ENCODE data around the gene CDADC1.

CDADC1 gene

DNA sequence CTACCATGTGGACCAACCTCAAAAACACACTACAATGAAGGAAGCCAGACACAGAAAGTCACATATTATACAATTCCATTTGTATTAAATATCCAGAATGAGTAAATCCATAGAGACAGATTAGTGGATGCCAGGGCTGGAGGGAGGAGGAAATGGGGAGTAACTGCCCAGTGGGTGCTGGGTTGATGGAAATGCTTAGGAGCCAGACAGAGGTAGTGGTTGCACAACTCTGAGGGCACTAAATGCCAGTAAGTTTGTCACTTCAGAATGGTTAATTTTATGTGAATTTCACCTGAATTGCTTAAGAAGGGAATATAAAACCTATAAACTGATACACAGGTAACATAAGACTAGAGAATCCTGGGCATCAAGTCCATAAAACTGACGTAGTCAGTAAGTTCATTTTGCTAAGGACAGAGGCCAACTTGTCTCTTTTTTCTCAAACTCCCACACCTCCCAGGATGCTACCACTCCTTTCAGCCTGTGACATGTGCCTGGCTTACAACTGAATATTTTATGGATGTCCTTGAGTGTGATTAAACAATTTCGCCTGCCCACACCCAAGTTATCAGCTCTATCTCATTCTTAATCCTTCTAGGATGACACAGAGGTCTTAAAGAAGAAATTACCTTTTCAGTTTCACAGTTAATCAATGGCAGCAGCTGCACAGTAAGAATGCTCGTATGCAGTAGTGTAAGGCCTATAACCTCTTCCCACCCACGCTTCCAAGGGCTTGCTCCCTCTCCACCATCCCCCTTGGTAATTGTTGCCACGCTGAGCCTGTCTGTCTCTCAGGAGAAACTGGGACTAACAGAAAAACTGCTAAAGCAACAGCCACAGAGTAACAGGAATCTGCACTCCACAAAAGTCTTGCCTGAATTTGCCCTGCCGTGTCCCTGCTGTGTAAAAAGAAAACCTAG, 33.5 kb upstream of the CDADC1 start:
- peak overlapping the region; percentile 77 for H2AFZ ChIP-seq (ENCODE audit: low read depth, low read length)
- H3K27me3 ChIP-seq (ENCODE audit: insufficient read depth, low read length, poor library complexity): no peaks in the 10 kb centered on the region
- H3K4me1 ChIP-seq (ENCODE audit: insufficient read depth, low read length): peaks cover 40% of the 10 kb centered on the region
- H3K79me2 ChIP-seq (ENCODE audit: insufficient read depth, low read length): no peaks in the 10 kb centered on the region
- H3K36me3 ChIP-seq (ENCODE audit: insufficient read depth, low read length): no peaks in the 10 kb centered on the region; the same call in 1 of the 2 replicates
- peak overlapping the region in 1 of 2 experiments; percentile 16; a peak in 1 of 4 replicates for H3K4me3 ChIP-seq (ENCODE audit: low read depth in 1 of 2, low read length in 2 of 2)
- no peaks in the 10 kb centered on the region for H4K20me1 ChIP-seq (ENCODE audit: insufficient read depth, low read length)
- TF ChIP-seq EZH2 (IDR thresholded peaks at IDR 0.05; ENCODE audit: borderline replicate concordance, low read depth, low read length, severe bottlenecking): no peak
- TF ChIP-seq, protein P1, sequence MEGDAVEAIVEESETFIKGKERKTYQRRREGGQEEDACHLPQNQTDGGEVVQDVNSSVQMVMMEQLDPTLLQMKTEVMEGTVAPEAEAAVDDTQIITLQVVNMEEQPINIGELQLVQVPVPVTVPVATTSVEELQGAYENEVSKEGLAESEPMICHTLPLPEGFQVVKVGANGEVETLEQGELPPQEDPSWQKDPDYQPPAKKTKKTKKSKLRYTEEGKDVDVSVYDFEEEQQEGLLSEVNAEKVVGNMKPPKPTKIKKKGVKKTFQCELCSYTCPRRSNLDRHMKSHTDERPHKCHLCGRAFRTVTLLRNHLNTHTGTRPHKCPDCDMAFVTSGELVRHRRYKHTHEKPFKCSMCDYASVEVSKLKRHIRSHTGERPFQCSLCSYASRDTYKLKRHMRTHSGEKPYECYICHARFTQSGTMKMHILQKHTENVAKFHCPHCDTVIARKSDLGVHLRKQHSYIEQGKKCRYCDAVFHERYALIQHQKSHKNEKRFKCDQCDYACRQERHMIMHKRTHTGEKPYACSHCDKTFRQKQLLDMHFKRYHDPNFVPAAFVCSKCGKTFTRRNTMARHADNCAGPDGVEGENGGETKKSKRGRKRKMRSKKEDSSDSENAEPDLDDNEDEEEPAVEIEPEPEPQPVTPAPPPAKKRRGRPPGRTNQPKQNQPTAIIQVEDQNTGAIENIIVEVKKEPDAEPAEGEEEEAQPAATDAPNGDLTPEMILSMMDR (IDR thresholded peaks at IDR 0.05; ENCODE audit: borderline replicate concordance, extremely low read depth, low read length, poor library complexity, severe bottlenecking): no peak
- DNase-seq (no peak), ATAC-seq (ENCODE audit: insufficient read depth, low read depth) (peak; percentile 11; the same call in 2 of the 3 replicates)
- H3K9me3 ChIP-seq (ENCODE audit: insufficient read depth, low read length, severe bottlenecking): no peaks in the 10 kb centered on the region
- peak overlapping the region; percentile 52 for H3K9ac ChIP-seq (ENCODE audit: low read depth, low read length)
- H3K4me2 ChIP-seq (ENCODE audit: insufficient read depth, low read length): peak overlapping the region; percentile 54
- H3K27ac ChIP-seq (ENCODE audit: low read length): peak overlapping the region; percentile 93

DNA sequence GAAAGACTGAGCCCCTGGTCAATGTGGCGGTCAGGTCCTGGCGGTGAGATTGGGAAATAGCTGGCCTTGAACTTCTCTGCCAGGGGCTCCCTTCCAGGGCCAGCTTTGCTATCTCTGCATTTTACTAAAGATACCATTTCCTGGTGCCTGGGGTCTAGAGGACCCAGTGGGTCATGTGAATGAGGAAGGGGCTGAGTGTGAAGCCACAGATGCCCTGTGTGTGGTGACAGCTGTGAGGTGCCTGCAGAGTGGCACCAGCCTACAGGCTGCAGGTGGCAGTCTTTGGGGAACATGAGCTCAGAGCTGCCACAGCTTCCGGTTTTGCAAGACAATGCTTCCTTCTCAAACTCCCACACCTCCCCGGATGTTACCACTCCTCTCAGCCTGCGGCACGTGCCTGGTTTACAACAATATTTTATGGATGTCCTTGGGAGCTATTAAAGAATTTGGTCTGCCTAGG, 32.8 kb upstream of the CDADC1 start:
- H3K27ac ChIP-seq (ENCODE audit: low read length): peak overlapping the region; percentile 93
- peak overlapping the region; percentile 54 for H3K4me2 ChIP-seq (ENCODE audit: insufficient read depth, low read length)
- no peaks in the 10 kb centered on the region for H3K27me3 ChIP-seq (ENCODE audit: insufficient read depth, low read length, poor library complexity)
- peak; percentile 93 for DNase-seq
- H3K9ac ChIP-seq (ENCODE audit: low read depth, low read length): peak overlapping the region; percentile 52
- no peaks in the 10 kb centered on the region for H4K20me1 ChIP-seq (ENCODE audit: insufficient read depth, low read length)
- TF ChIP-seq, protein P1 (IDR thresholded peaks at IDR 0.05; ENCODE audit: borderline replicate concordance, extremely low read depth, low read length, poor library complexity, severe bottlenecking): peak; percentile 85
- no peak for TF ChIP-seq EZH2 (IDR thresholded peaks at IDR 0.05; ENCODE audit: borderline replicate concordance, low read depth, low read length, severe bottlenecking)
- no peaks in the 10 kb centered on the region for H3K9me3 ChIP-seq (ENCODE audit: insufficient read depth, low read length, severe bottlenecking)
- H3K36me3 ChIP-seq (ENCODE audit: insufficient read depth, low read length): no peaks in the 10 kb centered on the region; the same call in 1 of the 2 replicates
- H2AFZ ChIP-seq (ENCODE audit: low read depth, low read length): peak overlapping the region; percentile 77
- H3K79me2 ChIP-seq (ENCODE audit: insufficient read depth, low read length): no peaks in the 10 kb centered on the region
- H3K4me3 ChIP-seq (ENCODE audit: low read depth in 1 of 2, low read length in 2 of 2): peak overlapping the region in 1 of 2 experiments; percentile 50; a peak in 2 of 4 replicates
- peaks cover 40% of the 10 kb centered on the region for H3K4me1 ChIP-seq (ENCODE audit: insufficient read depth, low read length)
- peak; percentile 99 for ATAC-seq (ENCODE audit: insufficient read depth, low read depth)

GRCh38 chr13:49216334-49216733, 31.4 kb upstream of the CDADC1 start:
- no peaks in the 10 kb centered on the region for H3K9me3 ChIP-seq (ENCODE audit: insufficient read depth, low read length, severe bottlenecking)
- no peak overlapping the region for H2AFZ ChIP-seq (ENCODE audit: low read depth, low read length)
- no peaks in the 10 kb centered on the region for H3K79me2 ChIP-seq (ENCODE audit: insufficient read depth, low read length)
- peaks cover 40% of the 10 kb centered on the region for H3K4me1 ChIP-seq (ENCODE audit: insufficient read depth, low read length)
- no peak overlapping the region for H3K9ac ChIP-seq (ENCODE audit: low read depth, low read length)
- H4K20me1 ChIP-seq (ENCODE audit: insufficient read depth, low read length): no peaks in the 10 kb centered on the region
- TF ChIP-seq, protein P1 (IDR thresholded peaks at IDR 0.05; ENCODE audit: borderline replicate concordance, extremely low read depth, low read length, poor library complexity, severe bottlenecking): no peak
- TF ChIP-seq EZH2 (IDR thresholded peaks at IDR 0.05; ENCODE audit: borderline replicate concordance, low read depth, low read length, severe bottlenecking): no peak
- H3K4me3 ChIP-seq (ENCODE audit: low read depth in 1 of 2, low read length in 2 of 2): no peak overlapping the region
- H3K36me3 ChIP-seq (ENCODE audit: insufficient read depth, low read length): no peaks in the 10 kb centered on the region
- no peaks in the 10 kb centered on the region for H3K27me3 ChIP-seq (ENCODE audit: insufficient read depth, low read length, poor library complexity)
- H3K27ac ChIP-seq (ENCODE audit: low read length): no peak overlapping the region; the same call in 1 of the 2 replicates
- DNase-seq: no peak
- no peak overlapping the region for H3K4me2 ChIP-seq (ENCODE audit: insufficient read depth, low read length)
- ATAC-seq (ENCODE audit: insufficient read depth, low read depth): no peak

Measured in DND-41 (cell line).